OCI-LY7 (cell line): ENCODE results near the gene INSL3. TPM values are rescaled to one million over a fixed set of nuclear protein-coding genes. Genes with fewer than 3 reads are reported as not detected.

Source experiments
- BruUV-seq: library from RNA; stranded (reverse); fragments of 400-500 nt; replicated peaks from 2 replicates; lab custom pipeline; 2021; lab: Mats Ljungman, UMichigan
- CTCF ChIA-PET: fragments of 300-600 bp; sonication (Branson Sonifier 250); formaldehyde crosslinking; loops from one replicate; lab custom pipeline; 2022; ENCODE audit warnings: antibody characterized with exemption; ENCODE audit not compliant: unreplicated experiment; lab: Charles Lee
- POLR2A ChIA-PET: fragments of 300-600 bp; sonication (Branson Sonifier 250); formaldehyde crosslinking; loops from one replicate; lab custom pipeline; 2022; ENCODE audit warnings: antibody characterized with exemption; lab: Charles Lee
- DNase-seq: peaks from one replicate; pipeline ENCODE4 v3.0.0-alpha.2; 2015; ENCODE audit warnings: low spot score
- H2AFZ ChIP-seq: fragments of 200-600 bp; sonication (generic), shearing (Covaris generic); 2 replicates; pipeline ENCODE4 v1.6.1; 2014; ENCODE audit warnings: mild to moderate bottlenecking, antibody characterized with exemption, low read length, moderate library complexity
- H3K27ac ChIP-seq: fragments of 200-600 bp; sonication (generic); 2 replicates; pipeline ENCODE4 v1.5.1; 2014; ENCODE audit warnings: mixed run types, low read depth, mild to moderate bottlenecking, moderate library complexity, low read length, inconsistent platforms; ENCODE audit not compliant: poor library complexity, severe bottlenecking
- H3K36me3 ChIP-seq: fragments of 200-600 bp; sonication (generic); 2 replicates; pipeline ENCODE4 v1.6.1; 2014; ENCODE audit warnings: mild to moderate bottlenecking, antibody characterized with exemption, low read length, moderate library complexity, mixed read lengths; ENCODE audit not compliant: insufficient read depth
- H3K4me1 ChIP-seq: fragments of 200-600 bp; sonication (generic); 2 replicates; pipeline ENCODE4 v1.5.1; 2014; ENCODE audit warnings: mild to moderate bottlenecking, low read length; ENCODE audit not compliant: insufficient read depth, poor library complexity, severe bottlenecking
- H3K4me2 ChIP-seq: fragments of 200-600 bp; sonication (generic); 2 replicates; pipeline ENCODE4 v1.6.1; 2014; ENCODE audit warnings: mild to moderate bottlenecking, low read length
- H3K4me3 ChIP-seq: fragments of 200-600 bp; sonication (generic); 2 replicates; pipeline ENCODE4 v1.5.1; 2014; ENCODE audit warnings: mild to moderate bottlenecking, low read depth, low read length; ENCODE audit not compliant: poor library complexity, severe bottlenecking
- H3K79me2 ChIP-seq: fragments of 200-600 bp; sonication (generic); 2 replicates; pipeline ENCODE4 v1.6.1; 2016; ENCODE audit warnings: low read depth, mild to moderate bottlenecking, low read length, moderate library complexity, mixed read lengths; ENCODE audit not compliant: insufficient read depth
- H3K9me2 ChIP-seq: fragments of 200-600 bp; sonication (generic); 2 replicates; pipeline ENCODE4 v1.6.1; 2016; ENCODE audit warnings: mild to moderate bottlenecking, low read length, mixed read lengths; ENCODE audit not compliant: insufficient read depth
- H3K9me3 ChIP-seq: fragments of 200-600 bp; sonication (generic); 2 replicates; pipeline ENCODE4 v1.6.1; 2014; ENCODE audit warnings: mild to moderate bottlenecking, mixed run types, low read length, mixed read lengths
- H4K20me1 ChIP-seq: fragments of 200-600 bp; sonication (generic); 2 replicates; pipeline ENCODE4 v1.6.1; 2014; ENCODE audit warnings: mild to moderate bottlenecking, antibody characterized with exemption, low read length, moderate library complexity, mixed read lengths; ENCODE audit not compliant: insufficient read depth
- CTCF ChIP-seq: fragments of 200-600 bp; sonication (generic); conservative IDR thresholded peaks from 2 replicates; pipeline ENCODE4 v1.5.1; 2014; ENCODE audit warnings: mild to moderate bottlenecking, antibody characterized with exemption, low read length, moderate library complexity, mixed read lengths
- EZH2phosphoT487 ChIP-seq: fragments of 200-600 bp; sonication (generic); IDR thresholded peaks from 2 replicates; pipeline ENCODE4 v1.6.1; 2018; ENCODE audit warnings: low read depth, borderline replicate concordance, mild to moderate bottlenecking, mixed run types, antibody characterized with exemption, low read length, moderate library complexity, mixed read lengths
- intact Hi-C: fragments of 100-400 bp; cut with micrococcal nuclease; formaldehyde crosslinking; loops from one replicate; pipeline ENCODE4 v1.10.0; 2022; ENCODE audit not compliant: unreplicated experiment
- total RNA-seq, 2 experiments: library from RNA; depleted of rRNA in 1 of 2; stranded (reverse); fragments of >200 nt in 1 of 2; shearing (Covaris generic) in 1 of 2; gene quantifications; 2 replicates each; pipeline ENCODE4 v1.2.3, GENCODE V29; 2014 to 2022

Gene INSL3
- total RNA-seq, 2 experiments from 2014 or later, result 0.25 to 0.38 TPM

- DNase-seq, result peak; percentile 63
- ChIA-PET CTCF (interaction anchor here (0.8 kb wide), 1 partner anchor 29 kb away, joined by 21 read pairs; no protein-coding TSS in a partner anchor), POLR2A (interaction anchor here (0.6 kb wide), 1 partner anchor 15 kb away, joined by 3 read pairs; no protein-coding TSS in a partner anchor)
- Histone ChIP-seq H3K36me3 (peaks cover 17% of the 10 kb centered on the region), H3K27ac (no peak overlapping the region), H3K9me2 (no peaks in the 10 kb centered on the region), H3K9me3 (no peaks in the 10 kb centered on the region), H3K4me1 (no peaks in the 10 kb centered on the region), H3K4me3 (no peak overlapping the region), H4K20me1 (no peaks in the 10 kb centered on the region), H3K79me2 (no peaks in the 10 kb centered on the region), H3K4me2 (no peak overlapping the region), H2AFZ (no peak overlapping the region)
- no peak for TF ChIP-seq EZH2phosphoT487
- TF ChIP-seq CTCF, result no peak
- intact Hi-C loops, result no loop called here
- BruUV-seq, result no TSS peak
Measured at GRCh38 chr19:17830567-17831418, 9.5 kb upstream of the INSL3 start.

- ChIA-PET POLR2A (interaction anchor here (0.6 kb wide), 1 partner anchor 15 kb away, joined by 3 read pairs; no protein-coding TSS in a partner anchor), CTCF (interaction anchor here (0.8 kb wide), 1 partner anchor 29 kb away, joined by 21 read pairs; no protein-coding TSS in a partner anchor)
- H3K4me1 ChIP-seq, result no peaks in the 10 kb centered on the region
- no peaks in the 10 kb centered on the region for H3K9me2 ChIP-seq
- DNase-seq, result no peak
- no peaks in the 10 kb centered on the region for H3K9me3 ChIP-seq
- H2AFZ ChIP-seq, result no peak overlapping the region
- H3K27ac ChIP-seq, result no peak overlapping the region
- TF ChIP-seq EZH2phosphoT487 (no peak), CTCF (no peak)
- no peaks in the 10 kb centered on the region for H3K79me2 ChIP-seq
- no peaks in the 10 kb centered on the region for H4K20me1 ChIP-seq
- no peak overlapping the region for H3K4me3 ChIP-seq
- no peak overlapping the region for H3K4me2 ChIP-seq
- peaks cover 17% of the 10 kb centered on the region for H3K36me3 ChIP-seq
- intact Hi-C loops, result no loop called here
- BruUV-seq, result no TSS peak
Measured at GRCh38 chr19:17829855-17830566, 8.7 kb upstream of the INSL3 start.
